ENCODE data around the gene SLC16A9.

The SLC16A9 gene

GRCh38 chr10:59704630-59705029, 5.0 kb downstream of the SLC16A9 start:
- peaks cover 3% of the 10 kb centered on the region for H3K4me1 Mint-ChIP-seq (ENCODE audit: low read depth)
- no peak overlapping the region for H3K27ac Mint-ChIP-seq
- peaks cover 57% of the 10 kb centered on the region for H3K27me3 Mint-ChIP-seq
- H3K4me3 Mint-ChIP-seq: no peak overlapping the region
- no peaks in the 10 kb centered on the region for H3K36me3 Mint-ChIP-seq (ENCODE audit: low read depth)
- no peaks in the 10 kb centered on the region for H3K9me3 Mint-ChIP-seq
- DNase-seq: no peak

GRCh38 chr10:59702347-59702746, 7.3 kb downstream of the SLC16A9 start:
- H3K9me3 Mint-ChIP-seq: no peaks in the 10 kb centered on the region
- H3K4me3 Mint-ChIP-seq: no peak overlapping the region
- peaks cover 49% of the 10 kb centered on the region for H3K27me3 Mint-ChIP-seq
- DNase-seq: no peak
- H3K27ac Mint-ChIP-seq: no peak overlapping the region
- no peaks in the 10 kb centered on the region for H3K36me3 Mint-ChIP-seq (ENCODE audit: low read depth)
- no peaks in the 10 kb centered on the region for H3K4me1 Mint-ChIP-seq (ENCODE audit: low read depth)

- Mint-ChIP-seq H3K27me3 (peaks cover 35% of the 10 kb centered on the region), H3K4me1 (ENCODE audit: low read depth) (no peaks in the 10 kb centered on the region), H3K27ac (no peak overlapping the region), H3K4me3 (no peak overlapping the region), H3K9me3 (no peaks in the 10 kb centered on the region), H3K36me3 (ENCODE audit: low read depth) (no peaks in the 10 kb centered on the region)
- no peak for DNase-seq
Observed at GRCh38 chr10:59700709-59701108, 8.9 kb downstream of the SLC16A9 start.

GRCh38 chr10:59698326-59698725, 11.3 kb downstream of the SLC16A9 start:
- no peak overlapping the region for H3K4me3 Mint-ChIP-seq
- H3K9me3 Mint-ChIP-seq: no peaks in the 10 kb centered on the region
- DNase-seq: no peak

GRCh38 chr10:59695637-59696036, 14.0 kb downstream of the SLC16A9 start:
- H3K27ac Mint-ChIP-seq: no peak overlapping the region
- H3K36me3 Mint-ChIP-seq (ENCODE audit: low read depth): no peaks in the 10 kb centered on the region
- no peaks in the 10 kb centered on the region for H3K4me1 Mint-ChIP-seq (ENCODE audit: low read depth)
- peaks cover 9% of the 10 kb centered on the region for H3K27me3 Mint-ChIP-seq
- no peak overlapping the region for H3K4me3 Mint-ChIP-seq
- no peaks in the 10 kb centered on the region for H3K9me3 Mint-ChIP-seq
- DNase-seq: no peak

More at GRCh38 chr10:59698326-59698725, 11.3 kb downstream of the SLC16A9 start:
- Mint-ChIP-seq H3K4me1 (ENCODE audit: low read depth) (no peaks in the 10 kb centered on the region), H3K27me3 (peaks cover 23% of the 10 kb centered on the region), H3K36me3 (ENCODE audit: low read depth) (no peaks in the 10 kb centered on the region), H3K27ac (no peak overlapping the region)

GRCh38 chr10:59694936-59695335, 14.7 kb downstream of the SLC16A9 start:
- Mint-ChIP-seq H3K9me3 (no peaks in the 10 kb centered on the region), H3K4me1 (ENCODE audit: low read depth) (no peaks in the 10 kb centered on the region), H3K27me3 (peaks cover 11% of the 10 kb centered on the region), H3K36me3 (ENCODE audit: low read depth) (no peaks in the 10 kb centered on the region), H3K4me3 (no peak overlapping the region), H3K27ac (no peak overlapping the region)
- DNase-seq: no peak

GRCh38 chr10:59692113-59692512, 17.5 kb downstream of the SLC16A9 start:
- no peaks in the 10 kb centered on the region for H3K36me3 Mint-ChIP-seq (ENCODE audit: low read depth)
- H3K27me3 Mint-ChIP-seq: peaks cover 11% of the 10 kb centered on the region
- no peaks in the 10 kb centered on the region for H3K4me1 Mint-ChIP-seq (ENCODE audit: low read depth)
- no peak overlapping the region for H3K4me3 Mint-ChIP-seq
- DNase-seq: no peak
- H3K9me3 Mint-ChIP-seq: no peaks in the 10 kb centered on the region
- H3K27ac Mint-ChIP-seq: no peak overlapping the region

GRCh38 chr10:59688921-59689351, 20.7 kb downstream of the SLC16A9 start:
- no peaks in the 10 kb centered on the region for H3K36me3 Mint-ChIP-seq (ENCODE audit: low read depth)
- H3K27ac Mint-ChIP-seq: no peak overlapping the region
- no peaks in the 10 kb centered on the region for H3K4me1 Mint-ChIP-seq (ENCODE audit: low read depth)
- H3K9me3 Mint-ChIP-seq: no peaks in the 10 kb centered on the region
- no peak for DNase-seq
- H3K27me3 Mint-ChIP-seq: peaks cover 11% of the 10 kb centered on the region
- no peak overlapping the region for H3K4me3 Mint-ChIP-seq

GRCh38 chr10:59687657-59688056, 22.0 kb downstream of the SLC16A9 start:
- Mint-ChIP-seq H3K4me1 (ENCODE audit: low read depth) (no peaks in the 10 kb centered on the region), H3K36me3 (ENCODE audit: low read depth) (no peaks in the 10 kb centered on the region), H3K9me3 (no peaks in the 10 kb centered on the region), H3K4me3 (no peak overlapping the region), H3K27me3 (peaks cover 11% of the 10 kb centered on the region), H3K27ac (no peak overlapping the region)
- DNase-seq: no peak

- DNase-seq: no peak
- Mint-ChIP-seq H3K4me1 (ENCODE audit: low read depth) (peaks cover 1% of the 10 kb centered on the region), H3K9me3 (no peaks in the 10 kb centered on the region), H3K27me3 (peaks cover 8% of the 10 kb centered on the region), H3K27ac (no peak overlapping the region), H3K36me3 (ENCODE audit: low read depth) (no peaks in the 10 kb centered on the region), H3K4me3 (no peak overlapping the region)
Observed at GRCh38 chr10:59684006-59684405, 25.6 kb downstream of the SLC16A9 start.

- Mint-ChIP-seq H3K27me3 (peaks cover 3% of the 10 kb centered on the region), H3K4me1 (ENCODE audit: low read depth) (peaks cover 3% of the 10 kb centered on the region), H3K4me3 (no peak overlapping the region), H3K27ac (no peak overlapping the region), H3K36me3 (ENCODE audit: low read depth) (no peaks in the 10 kb centered on the region), H3K9me3 (no peaks in the 10 kb centered on the region)
- DNase-seq: no peak
Observed at GRCh38 chr10:59682986-59683937, 26.4 kb downstream of the SLC16A9 start.

- Mint-ChIP-seq H3K27me3 (no peaks in the 10 kb centered on the region), H3K9me3 (no peaks in the 10 kb centered on the region), H3K27ac (no peak overlapping the region), H3K36me3 (ENCODE audit: low read depth) (no peaks in the 10 kb centered on the region), H3K4me1 (ENCODE audit: low read depth) (peaks cover 3% of the 10 kb centered on the region), H3K4me3 (no peak overlapping the region)
- no peak for DNase-seq
Observed at GRCh38 chr10:59680199-59680598, 29.5 kb downstream of the SLC16A9 start.

GRCh38 chr10:59678884-59679301, 30.8 kb downstream of the SLC16A9 start:
- Mint-ChIP-seq H3K4me3 (no peak overlapping the region), H3K9me3 (no peaks in the 10 kb centered on the region), H3K4me1 (ENCODE audit: low read depth) (peaks cover 3% of the 10 kb centered on the region), H3K36me3 (ENCODE audit: low read depth) (no peaks in the 10 kb centered on the region), H3K27me3 (no peaks in the 10 kb centered on the region), H3K27ac (no peak overlapping the region)
- no peak for DNase-seq

GRCh38 chr10:59677253-59677831, 32.3 kb downstream of the SLC16A9 start:
- Mint-ChIP-seq H3K36me3 (ENCODE audit: low read depth) (no peaks in the 10 kb centered on the region), H3K4me1 (ENCODE audit: low read depth) (peaks cover 3% of the 10 kb centered on the region), H3K27ac (no peak overlapping the region), H3K4me3 (no peak overlapping the region), H3K27me3 (no peaks in the 10 kb centered on the region), H3K9me3 (no peaks in the 10 kb centered on the region)
- DNase-seq: no peak

- no peaks in the 10 kb centered on the region for H3K36me3 Mint-ChIP-seq (ENCODE audit: low read depth)
- no peak overlapping the region for H3K27ac Mint-ChIP-seq
- peaks cover 3% of the 10 kb centered on the region for H3K4me1 Mint-ChIP-seq (ENCODE audit: low read depth)
- no peaks in the 10 kb centered on the region for H3K9me3 Mint-ChIP-seq
- H3K4me3 Mint-ChIP-seq: no peak overlapping the region
- H3K27me3 Mint-ChIP-seq: no peaks in the 10 kb centered on the region
- DNase-seq: no peak
Observed at GRCh38 chr10:59675812-59676211, 33.8 kb downstream of the SLC16A9 start.
